WTC11 (cell line): ENCODE results near the gene TTLL5. TPM values are rescaled to one million over a fixed set of nuclear protein-coding genes. Genes with fewer than 3 reads are reported as not detected.

Experiments
- ATAC-seq: fragments of 200-7000 bp; cut with Tn5 transposase; 2 replicates; pipeline ENCODE4 v1.10.0; 2021; ENCODE audit warnings: mild to moderate bottlenecking, moderate library complexity
- CTCF ChIA-PET: fragments of 300-600 bp; sonication (Branson Sonifier 250); formaldehyde crosslinking; loops from one replicate; lab custom pipeline; 2021; ENCODE audit warnings: antibody characterized with exemption; lab: Charles Lee
- POLR2A ChIA-PET: fragments of 350-600 bp; sonication (Branson Sonifier 250); formaldehyde crosslinking; loops from one replicate; lab custom pipeline; 2021; ENCODE audit warnings: antibody characterized with exemption; lab: Charles Lee
- DNase-seq: peaks from one replicate; pipeline ENCODE4 v3.0.0; 2021; ENCODE audit warnings: low spot score
- H3K27ac Mint-ChIP-seq: 2 replicates; pipeline ENCODE4 v1.8.0; 2021; ENCODE audit warnings: mixed read lengths
- H3K27me3 Mint-ChIP-seq: 2 replicates; pipeline ENCODE4 v1.8.0; 2021; ENCODE audit warnings: low read depth, mild to moderate bottlenecking, moderate library complexity, mixed read lengths
- H3K36me3 Mint-ChIP-seq: 2 replicates; pipeline ENCODE4 v1.8.0; 2021; ENCODE audit warnings: mixed read lengths
- H3K4me1 Mint-ChIP-seq: 2 replicates; pipeline ENCODE4 v1.8.0; 2022; ENCODE audit warnings: mixed read lengths
- H3K4me3 Mint-ChIP-seq: 2 replicates; pipeline ENCODE4 v1.8.0; 2021; ENCODE audit warnings: mild to moderate bottlenecking, moderate library complexity, mixed read lengths
- H3K9me3 Mint-ChIP-seq: 2 replicates; pipeline ENCODE4 v1.8.0; 2021; ENCODE audit warnings: mixed read lengths
- CTCF ChIP-seq: fragments of 200-600 bp; IDR thresholded peaks from 2 replicates; pipeline ENCODE4 v1.8.0; 2022; ENCODE audit warnings: antibody characterized with exemption
- ESRRA ChIP-seq: sonication (generic); formaldehyde crosslinking; IDR thresholded peaks from 2 replicates; pipeline ENCODE4 v1.8.1; 2022; ENCODE audit warnings: mild to moderate bottlenecking, missing genetic modification reagents, borderline replicate concordance
- FOXK1 ChIP-seq: sonication (generic); formaldehyde crosslinking; IDR thresholded peaks from 2 replicates; pipeline ENCODE4 v1.8.0; 2022; ENCODE audit warnings: mild to moderate bottlenecking, moderate library complexity, missing genetic modification reagents
- GABPB1 ChIP-seq: sonication (generic); formaldehyde crosslinking; IDR thresholded peaks from 2 replicates; pipeline ENCODE4 v1.8.1; 2023; ENCODE audit warnings: mild to moderate bottlenecking, missing genetic modification reagents
- GRHL2 ChIP-seq: fragments of 250-450 bp; sonication (Bioruptor Pico); IDR thresholded peaks from 2 replicates; pipeline ENCODE4 v1.8.0; 2022; ENCODE audit warnings: mild to moderate bottlenecking, moderate library complexity; ENCODE audit not compliant: insufficient replicate concordance, severe bottlenecking
- GTF2I ChIP-seq: fragments of 250-450 bp; sonication (Bioruptor Pico); conservative IDR thresholded peaks from 2 replicates; pipeline ENCODE4 v1.4.0; 2021; ENCODE audit warnings: mild to moderate bottlenecking
- HMGXB4 ChIP-seq: sonication (generic); formaldehyde crosslinking; IDR thresholded peaks from 2 replicates; pipeline ENCODE4 v1.8.1; 2023; ENCODE audit warnings: mild to moderate bottlenecking, moderate library complexity, missing genetic modification reagents
- IRF1 ChIP-seq: sonication (generic); formaldehyde crosslinking; IDR thresholded peaks from 2 replicates; pipeline ENCODE4 v1.8.0; 2023; ENCODE audit warnings: missing genetic modification reagents
- KAT7 ChIP-seq: sonication (generic); formaldehyde crosslinking; IDR thresholded peaks from 2 replicates; pipeline ENCODE4 v1.8.1; 2023; ENCODE audit warnings: missing genetic modification reagents, mild to moderate bottlenecking, borderline replicate concordance
- MAX ChIP-seq: sonication (generic); formaldehyde crosslinking; IDR thresholded peaks from 2 replicates; pipeline ENCODE4 v1.8.0; 2022; ENCODE audit warnings: mild to moderate bottlenecking, missing genetic modification reagents
- NFE2L1 ChIP-seq: sonication (generic); formaldehyde crosslinking; IDR thresholded peaks from 2 replicates; pipeline ENCODE4 v1.8.1; 2023; ENCODE audit warnings: missing genetic modification reagents
- SP1 ChIP-seq: sonication (generic); formaldehyde crosslinking; conservative IDR thresholded peaks from 2 replicates; pipeline ENCODE4 v1.8.1; 2022; ENCODE audit warnings: missing genetic modification reagents
- USF2 ChIP-seq: sonication (generic); formaldehyde crosslinking; IDR thresholded peaks from 2 replicates; pipeline ENCODE4 v1.8.1; 2023; ENCODE audit warnings: mild to moderate bottlenecking, missing genetic modification reagents, moderate library complexity
- ZMAT4 ChIP-seq: fragments of 250-450 bp; sonication (Bioruptor Pico); IDR thresholded peaks from 2 replicates; pipeline ENCODE4 v1.9.0; 2021; ENCODE audit warnings: mild to moderate bottlenecking
- ZNF138 ChIP-seq: sonication (generic); formaldehyde crosslinking; conservative IDR thresholded peaks from 2 replicates; pipeline ENCODE4 v1.8.1; 2022; ENCODE audit warnings: mild to moderate bottlenecking, moderate library complexity, missing genetic modification reagents
- ZNF263 ChIP-seq: sonication (generic); formaldehyde crosslinking; IDR thresholded peaks from 2 replicates; pipeline ENCODE4 v1.8.1; 2022; ENCODE audit warnings: low read depth, mild to moderate bottlenecking, moderate library complexity, missing genetic modification reagents
- ZNF423 ChIP-seq: fragments of 250-450 bp; sonication (Bioruptor Pico); IDR thresholded peaks from 2 replicates; pipeline ENCODE4 v2.1.2; 2022; ENCODE audit warnings: mild to moderate bottlenecking, moderate library complexity
- ZNF425 ChIP-seq: fragments of 250-450 bp; sonication (Bioruptor Pico); conservative IDR thresholded peaks from 2 replicates; pipeline ENCODE4 v1.9.0; 2021; ENCODE audit warnings: mild to moderate bottlenecking
- ZNF512 ChIP-seq: sonication (generic); formaldehyde crosslinking; IDR thresholded peaks from 2 replicates; pipeline ENCODE4 v1.8.1; 2022; ENCODE audit warnings: missing genetic modification reagents, borderline replicate concordance
- total RNA-seq: library from RNA; stranded (reverse); gene quantifications from 3 replicates; pipeline ENCODE4 v1.2.3, GENCODE V29; 2021

TTLL5 gene
- total RNA-seq, 1 experiment from 2014 or later = 39.6 TPM

GRCh38 chr14:75981426-75982265 is 320.6 kb downstream of the TTLL5 start, which contains the start of gene TGFB3:
TSS of gene TGFB3 (minus strand) at chr14:75981995. CDS start at chr14:75980893, 1,102 bp downstream.
- ATAC-seq (peak; percentile 7), DNase-seq (no peak)
- H3K36me3 Mint-ChIP-seq = no peaks in the 10 kb centered on the region
- H3K4me1 Mint-ChIP-seq = peaks cover 48% of the 10 kb centered on the region
- H3K4me3 Mint-ChIP-seq = peak within 1 kb of the TSS; percentile 84
- ChIA-PET POLR2A (interaction anchor here (1.0 to 1.1 kb wide), 2 partner anchors 75 to 81 kb away, joined by 3 to 5 read pairs; no protein-coding TSS in a partner anchor), CTCF (interaction anchor here (0.7 to 10.6 kb wide), 32 partner anchors 7 to 554 kb away, joined by 3 to 307 read pairs (median 6); partner anchors contain the start of genes ERG28, FLVCR2, JDP2 and TTLL5)
- no peaks in the 10 kb centered on the region for H3K9me3 Mint-ChIP-seq
- H3K27me3 Mint-ChIP-seq = peaks cover 39% of the 10 kb centered on the region
- no peak for TF ChIP-seq ZNF425
- no peak for TF ChIP-seq ZNF263 (CRISPR knock-in tag)
- TF ChIP-seq IRF1 = no peak
- no peak for TF ChIP-seq ESRRA (CRISPR knock-in tag)
- TF ChIP-seq MAX (CRISPR knock-in tag) = 0 out of 2 replicates have a peak, but pooled peaks have one; percentile 45
- 0 out of 2 replicates have a peak, but pooled peaks have one; percentile 8 for TF ChIP-seq NFE2L1
- TF ChIP-seq ZNF512 (CRISPR knock-in tag) = 0 out of 2 replicates have a peak, but pooled peaks have one; percentile 34
- TF ChIP-seq ZMAT4 = no peak
- H3K27ac Mint-ChIP-seq = no peak within 1 kb of the TSS; the same call in 1 of the 2 replicates

GRCh38 chr14:75982266-75983018 is 321.4 kb downstream of the TTLL5 start:
- Mint-ChIP-seq H3K27ac (no peak overlapping the region), H3K27me3 (peaks cover 39% of the 10 kb centered on the region), H3K36me3 (no peaks in the 10 kb centered on the region), H3K4me1 (peaks cover 42% of the 10 kb centered on the region), H3K4me3 (peak overlapping the region; percentile 84), H3K9me3 (no peaks in the 10 kb centered on the region)
- POLR2A ChIA-PET = interaction anchor here (1.0 to 1.1 kb wide), 2 partner anchors 76 to 82 kb away, joined by 3 to 5 read pairs; no protein-coding TSS in a partner anchor
- DNase-seq (peak; percentile 87), ATAC-seq (peak; percentile 65)
- CTCF ChIA-PET = interaction anchor here (0.5 to 10.6 kb wide), 49 partner anchors 8 to 528 kb away, joined by 3 to 307 read pairs (median 4); partner anchors contain the start of genes ERG28, FLVCR2 and TTLL5
- TF ChIP-seq GRHL2 (CRISPR knock-in tag) (no peak), FOXK1 (CRISPR knock-in tag) (0 out of 2 replicates have a peak, but pooled peaks have one; percentile 5), SP1 (no peak), ZNF138 (CRISPR knock-in tag) (no peak), CTCF (peak; percentile 34; the same call in 1 of the 2 replicates), GABPB1 (CRISPR knock-in tag) (0 out of 2 replicates have a peak, but pooled peaks have one; percentile 16), HMGXB4 (peak; percentile 95), MAX (CRISPR knock-in tag) (peak; percentile 30; the same call in 1 of the 2 replicates), GTF2I (CRISPR knock-in tag) (peak; percentile 74), ZNF423 (CRISPR knock-in tag) (peak; percentile 66), USF2 (CRISPR knock-in tag) (peak; percentile 50; the same call in 1 of the 2 replicates), KAT7 (CRISPR knock-in tag) (0 out of 2 replicates have a peak, but pooled peaks have one; percentile 58)
